OCI-LY1 (cell line): ENCODE results near the gene CTSD.

Source experiments
- H2AFZ ChIP-seq: fragments of 200-600 bp; sonication (generic), shearing (Covaris generic); 2 replicates; pipeline ENCODE4 v1.6.0; 2014; ENCODE audit warnings: antibody characterized with exemption, mild to moderate bottlenecking, low read length
- H3F3A ChIP-seq: fragments of 200-600 bp; sonication (generic), shearing (Covaris generic); 2 replicates; pipeline ENCODE4 v1.6.0; 2014; ENCODE audit warnings: mild to moderate bottlenecking, antibody characterized with exemption, low read length, moderate library complexity; ENCODE audit not compliant: insufficient read depth
- H3K27ac ChIP-seq: fragments of 200-600 bp; sonication (generic); 2 replicates; pipeline ENCODE4 v1.5.1; 2014; ENCODE audit warnings: low read length, mixed run types, mild to moderate bottlenecking, low read depth; ENCODE audit not compliant: poor library complexity, severe bottlenecking
- H3K27me3 ChIP-seq: fragments of 200-600 bp; sonication (generic); 2 replicates; pipeline ENCODE4 v1.6.0; 2014; ENCODE audit warnings: antibody characterized with exemption, mild to moderate bottlenecking, low read length, moderate library complexity; ENCODE audit not compliant: insufficient read depth
- H3K36me3 ChIP-seq: fragments of 200-600 bp; sonication (generic); 2 replicates; pipeline ENCODE4 v1.6.1; 2014; ENCODE audit warnings: mild to moderate bottlenecking, antibody characterized with exemption, low read length, moderate library complexity, mixed read lengths; ENCODE audit not compliant: insufficient read depth
- H3K4me1 ChIP-seq: fragments of 200-600 bp; sonication (generic); 2 replicates; pipeline ENCODE4 v1.5.1; 2014; ENCODE audit warnings: mild to moderate bottlenecking, low read length, moderate library complexity; ENCODE audit not compliant: insufficient read depth, severe bottlenecking
- H3K4me2 ChIP-seq: fragments of 200-600 bp; sonication (generic), shearing (Covaris generic); 2 replicates; pipeline ENCODE4 v1.6.1; 2014; ENCODE audit warnings: low read length
- H3K4me3 ChIP-seq: fragments of 200-600 bp; sonication (generic); 2 replicates; pipeline ENCODE4 v1.5.1; 2014; ENCODE audit warnings: low read length, low read depth, mild to moderate bottlenecking, mixed read lengths; ENCODE audit not compliant: poor library complexity, severe bottlenecking
- H3K79me2 ChIP-seq: fragments of 200-600 bp; shearing (Covaris generic); 2 replicates; pipeline ENCODE4 v1.6.1; 2016; ENCODE audit warnings: mixed run types, low read length, mixed read lengths; ENCODE audit not compliant: insufficient read depth
- H3K9ac ChIP-seq: fragments of 200-600 bp; sonication (generic), shearing (Covaris generic); 2 replicates; pipeline ENCODE4 v1.6.1; 2014; ENCODE audit warnings: mild to moderate bottlenecking, low read length, mixed read lengths
- H3K9me2 ChIP-seq: fragments of 200-600 bp; sonication (generic), shearing (Covaris generic); 2 replicates; pipeline ENCODE4 v1.6.1; 2014; ENCODE audit warnings: low read depth, mild to moderate bottlenecking, low read length, mixed read lengths
- H3K9me3 ChIP-seq: fragments of 200-600 bp; shearing (Covaris generic); 2 replicates; pipeline ENCODE4 v1.6.1; 2014; ENCODE audit warnings: low read length, mixed read lengths
- H4K20me1 ChIP-seq: fragments of 200-600 bp; sonication (generic), shearing (Covaris generic); 2 replicates; pipeline ENCODE4 v1.6.0; 2016; ENCODE audit warnings: mild to moderate bottlenecking, low read length; ENCODE audit not compliant: insufficient read depth
- CTCF ChIP-seq: fragments of 200-600 bp; sonication (generic), shearing (Covaris generic); IDR thresholded peaks from 2 replicates; pipeline ENCODE4 v1.5.1; 2017; ENCODE audit warnings: mild to moderate bottlenecking, antibody characterized with exemption, low read length, moderate library complexity, mixed read lengths
- EZH2 ChIP-seq: fragments of 200-600 bp; sonication (generic), shearing (Covaris generic); IDR thresholded peaks from 2 replicates; pipeline ENCODE4 v1.8.0; 2017; ENCODE audit warnings: borderline replicate concordance, mixed run types, mild to moderate bottlenecking, antibody characterized with exemption, low read length, moderate library complexity, mixed read lengths

CTSD gene

GRCh38 chr11:1748636-1749394, 14.9 kb downstream of the CTSD start:
- no peaks in the 10 kb centered on the region for H3F3A ChIP-seq
- no peaks in the 10 kb centered on the region for H3K9me3 ChIP-seq
- H2AFZ ChIP-seq: no peak overlapping the region
- H3K27ac ChIP-seq: no peak overlapping the region
- no peaks in the 10 kb centered on the region for H3K4me1 ChIP-seq
- no peak for TF ChIP-seq EZH2
- no peak for TF ChIP-seq CTCF
- H3K4me2 ChIP-seq: no peak overlapping the region
- no peak overlapping the region for H3K9ac ChIP-seq
- H3K9me2 ChIP-seq: no peaks in the 10 kb centered on the region
- H3K27me3 ChIP-seq: no peaks in the 10 kb centered on the region
- H4K20me1 ChIP-seq: no peaks in the 10 kb centered on the region
- no peaks in the 10 kb centered on the region for H3K79me2 ChIP-seq
- H3K4me3 ChIP-seq: no peak overlapping the region
- H3K36me3 ChIP-seq: no peaks in the 10 kb centered on the region; the same call in 1 of the 2 replicates

- Histone ChIP-seq H2AFZ (no peak overlapping the region), H3K27me3 (no peaks in the 10 kb centered on the region), H3K9me2 (no peaks in the 10 kb centered on the region), H3K27ac (no peak overlapping the region), H3F3A (no peaks in the 10 kb centered on the region), H3K4me3 (no peak overlapping the region), H3K79me2 (no peaks in the 10 kb centered on the region), H3K4me2 (no peak overlapping the region), H3K36me3 (no peaks in the 10 kb centered on the region; the same call in 1 of the 2 replicates), H3K9me3 (no peaks in the 10 kb centered on the region), H3K9ac (no peak overlapping the region), H3K4me1 (no peaks in the 10 kb centered on the region), H4K20me1 (no peaks in the 10 kb centered on the region)
- TF ChIP-seq EZH2 (no peak), CTCF (no peak)
These were observed 15.7 kb downstream of the CTSD start for GRCh38 chr11:1747753-1748635.

GRCh38 chr11:1746956-1747752, 16.6 kb downstream of the CTSD start:
- H3K27me3 ChIP-seq: no peaks in the 10 kb centered on the region
- no peaks in the 10 kb centered on the region for H3F3A ChIP-seq
- H3K4me2 ChIP-seq: no peak overlapping the region
- H3K4me3 ChIP-seq: no peak overlapping the region
- no peaks in the 10 kb centered on the region for H4K20me1 ChIP-seq
- no peak overlapping the region for H3K27ac ChIP-seq
- no peak overlapping the region for H3K9ac ChIP-seq
- no peaks in the 10 kb centered on the region for H3K79me2 ChIP-seq
- no peaks in the 10 kb centered on the region for H3K9me3 ChIP-seq
- H3K36me3 ChIP-seq: no peaks in the 10 kb centered on the region
- no peaks in the 10 kb centered on the region for H3K4me1 ChIP-seq
- no peak overlapping the region for H2AFZ ChIP-seq
- TF ChIP-seq CTCF (no peak), EZH2 (no peak)
- H3K9me2 ChIP-seq: no peaks in the 10 kb centered on the region
